Spleen (tissue), 7 donors: ENCODE data around the gene MORF4L1.

Source experiments
- POLR2AphosphoS5 ChIP-seq, 3 donors: sonication (generic); formaldehyde crosslinking; IDR thresholded peaks; one replicate each; pipeline ENCODE4 v1.5.1; 2017; ENCODE audit warnings: antibody characterized with exemption in 3 of 3
- TF ChIP-seq, protein P1 (sequence below), 11 experiments: fragments of 200-600 bp in 7 of 11; fragments of 450-650 bp in 4 of 11; sonication (generic) in 4 of 11; IDR thresholded peaks in 8 of 11; conservative IDR thresholded peaks in 3 of 11; 1 replicate in 7 of 11; 2 replicates in 4 of 11; pipeline versions ENCODE4 v1.4.0 to v1.8.0; 2016 to 2021; ENCODE audit warnings: antibody characterized with exemption in 11 of 11, inconsistent platforms in 4 of 11, mild to moderate bottlenecking in 1 of 11
- donor health status: DM: no; HTN: no; CAD: no; lungs with moderate emphysema.
- donor health status: DM: no; HTN: no; CAD: no.
- donor health status: DM: no; HTN: no; CAD: no.

DNA sequence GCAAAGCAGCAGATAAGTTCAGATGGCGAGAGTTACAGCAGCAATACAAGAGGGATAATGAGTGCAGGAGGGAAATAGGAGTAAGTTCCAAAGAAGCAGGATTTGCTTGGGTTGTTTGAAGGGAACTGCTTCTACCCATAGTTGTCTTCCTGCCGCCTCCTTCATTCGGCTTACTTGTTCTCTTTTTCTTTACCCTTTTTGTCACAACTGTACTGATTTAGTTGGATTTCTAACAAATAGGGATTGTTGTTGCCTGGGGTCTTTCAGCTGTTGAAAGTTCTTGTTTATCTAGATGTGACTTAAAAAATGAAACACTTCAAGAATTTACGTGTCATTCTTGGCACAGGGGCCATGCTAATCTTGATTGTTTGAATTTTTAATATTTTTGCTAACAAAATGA, 25.9 kb downstream of the MORF4L1 start:
- no peak for TF ChIP-seq POLR2AphosphoS5 (IDR thresholded peaks at IDR 0.05)
- TF ChIP-seq, protein P1, sequence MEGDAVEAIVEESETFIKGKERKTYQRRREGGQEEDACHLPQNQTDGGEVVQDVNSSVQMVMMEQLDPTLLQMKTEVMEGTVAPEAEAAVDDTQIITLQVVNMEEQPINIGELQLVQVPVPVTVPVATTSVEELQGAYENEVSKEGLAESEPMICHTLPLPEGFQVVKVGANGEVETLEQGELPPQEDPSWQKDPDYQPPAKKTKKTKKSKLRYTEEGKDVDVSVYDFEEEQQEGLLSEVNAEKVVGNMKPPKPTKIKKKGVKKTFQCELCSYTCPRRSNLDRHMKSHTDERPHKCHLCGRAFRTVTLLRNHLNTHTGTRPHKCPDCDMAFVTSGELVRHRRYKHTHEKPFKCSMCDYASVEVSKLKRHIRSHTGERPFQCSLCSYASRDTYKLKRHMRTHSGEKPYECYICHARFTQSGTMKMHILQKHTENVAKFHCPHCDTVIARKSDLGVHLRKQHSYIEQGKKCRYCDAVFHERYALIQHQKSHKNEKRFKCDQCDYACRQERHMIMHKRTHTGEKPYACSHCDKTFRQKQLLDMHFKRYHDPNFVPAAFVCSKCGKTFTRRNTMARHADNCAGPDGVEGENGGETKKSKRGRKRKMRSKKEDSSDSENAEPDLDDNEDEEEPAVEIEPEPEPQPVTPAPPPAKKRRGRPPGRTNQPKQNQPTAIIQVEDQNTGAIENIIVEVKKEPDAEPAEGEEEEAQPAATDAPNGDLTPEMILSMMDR (IDR thresholded peaks at IDR 0.05 in 8 of 11, conservative IDR thresholded peaks at IDR 0.05 in 3 of 11), result no peak
